ENCODE results near the gene PAFAH1B1. TPM values are rescaled to one million over a fixed set of nuclear protein-coding genes. Genes with fewer than 3 reads are reported as not detected.

PAFAH1B1 gene
- total RNA-seq, 1 experiment from 2014 or later = 210 TPM

DNA sequence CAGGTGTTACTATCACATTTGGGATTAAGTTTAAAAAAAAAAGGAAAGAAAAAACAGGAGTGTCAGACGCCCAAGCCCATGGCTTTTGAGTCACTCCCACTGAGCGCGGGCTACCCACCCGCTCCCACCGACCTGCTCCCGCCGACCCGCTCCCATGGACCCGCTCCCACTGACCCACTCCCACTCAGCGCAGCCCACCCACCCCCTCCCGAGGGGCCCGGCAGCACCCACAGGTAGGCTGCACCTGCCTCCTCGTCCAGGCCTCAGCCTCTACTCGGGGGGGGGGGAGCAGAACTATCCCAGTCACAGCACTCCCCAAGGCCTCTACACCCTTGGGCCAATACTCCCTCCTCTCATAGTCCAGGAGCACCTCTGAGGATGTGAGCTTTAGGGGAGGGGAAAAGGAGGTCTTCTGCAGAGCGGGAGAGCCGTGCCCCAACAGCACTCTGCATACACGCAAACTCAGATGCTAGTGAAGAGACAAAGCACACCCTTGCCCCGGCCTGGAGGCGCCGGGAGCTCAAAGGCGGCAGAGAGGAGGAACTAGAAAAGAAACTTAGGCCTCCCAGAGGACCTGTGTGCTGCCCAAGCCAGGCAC lies 115.2 kb downstream of the PAFAH1B1 start:
- no TSS peak for BruUV-seq (replicated peaks)
- H3K9me3 ChIP-seq (ENCODE audit: low read depth, low read length, poor library complexity, severe bottlenecking) = no peaks in the 10 kb centered on the region
- H3K4me1 ChIP-seq (ENCODE audit: insufficient read depth, low read length, poor library complexity, severe bottlenecking) = peaks cover 34% of the 10 kb centered on the region
- POLR2A ChIA-PET (ENCODE audit: low non-redundant PET) = no interaction called here
- peaks cover 5% of the 10 kb centered on the region for H3K36me3 ChIP-seq (ENCODE audit: insufficient read depth, low read length, poor library complexity, severe bottlenecking)
- no peaks in the 10 kb centered on the region for H3K27me3 ChIP-seq (replicated peaks; ENCODE audit: insufficient read depth, low read depth, low read length, poor library complexity)
- DNase-seq (ENCODE audit: low spot score) = no peak
- intact Hi-C loops (cut with micrococcal nuclease; ENCODE audit: unreplicated experiment) = no loop called here
- peak overlapping the region; percentile 81 for H3K27ac ChIP-seq (ENCODE audit: low read depth, low read length, poor library complexity, severe bottlenecking)
- TF ChIP-seq EZH2 (IDR thresholded peaks at IDR 0.05; ENCODE audit: borderline replicate concordance, low read depth, low read length, poor library complexity, severe bottlenecking) = no peak
- TF ChIP-seq, protein P1, sequence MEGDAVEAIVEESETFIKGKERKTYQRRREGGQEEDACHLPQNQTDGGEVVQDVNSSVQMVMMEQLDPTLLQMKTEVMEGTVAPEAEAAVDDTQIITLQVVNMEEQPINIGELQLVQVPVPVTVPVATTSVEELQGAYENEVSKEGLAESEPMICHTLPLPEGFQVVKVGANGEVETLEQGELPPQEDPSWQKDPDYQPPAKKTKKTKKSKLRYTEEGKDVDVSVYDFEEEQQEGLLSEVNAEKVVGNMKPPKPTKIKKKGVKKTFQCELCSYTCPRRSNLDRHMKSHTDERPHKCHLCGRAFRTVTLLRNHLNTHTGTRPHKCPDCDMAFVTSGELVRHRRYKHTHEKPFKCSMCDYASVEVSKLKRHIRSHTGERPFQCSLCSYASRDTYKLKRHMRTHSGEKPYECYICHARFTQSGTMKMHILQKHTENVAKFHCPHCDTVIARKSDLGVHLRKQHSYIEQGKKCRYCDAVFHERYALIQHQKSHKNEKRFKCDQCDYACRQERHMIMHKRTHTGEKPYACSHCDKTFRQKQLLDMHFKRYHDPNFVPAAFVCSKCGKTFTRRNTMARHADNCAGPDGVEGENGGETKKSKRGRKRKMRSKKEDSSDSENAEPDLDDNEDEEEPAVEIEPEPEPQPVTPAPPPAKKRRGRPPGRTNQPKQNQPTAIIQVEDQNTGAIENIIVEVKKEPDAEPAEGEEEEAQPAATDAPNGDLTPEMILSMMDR (conservative IDR thresholded peaks at IDR 0.05; ENCODE audit: low read depth, low read length) = no peak
- H3K4me3 ChIP-seq (ENCODE audit: low read depth, low read length, poor library complexity, severe bottlenecking) = no peak overlapping the region
- CTCF ChIA-PET = no interaction called here

DNA sequence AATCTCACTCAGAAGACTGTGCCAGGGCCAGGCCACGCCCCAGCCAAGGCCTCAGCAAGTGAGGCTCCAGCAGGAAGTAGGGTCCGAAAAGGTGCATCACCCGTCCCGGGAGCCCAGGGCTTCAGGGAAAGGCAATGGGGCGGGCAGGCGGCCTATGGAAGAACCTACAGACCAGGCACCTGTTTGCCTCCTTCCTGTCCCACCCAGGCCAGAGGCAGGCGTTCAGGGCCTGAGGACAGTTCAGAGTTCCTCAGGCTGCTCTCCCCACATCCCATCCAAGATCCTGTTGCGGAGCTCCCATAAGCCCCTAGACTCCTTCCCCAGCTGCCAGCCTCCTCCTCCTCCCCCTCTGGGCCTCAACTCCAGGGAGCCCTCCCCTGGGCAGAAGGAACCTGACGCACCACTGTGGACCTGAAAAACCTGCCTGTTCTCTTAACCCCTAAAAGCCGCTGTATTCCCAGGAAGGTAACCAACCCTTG lies 115.8 kb downstream of the PAFAH1B1 start:
- intact Hi-C loops (cut with micrococcal nuclease; ENCODE audit: unreplicated experiment) = no loop called here
- no peaks in the 10 kb centered on the region for H3K36me3 ChIP-seq (ENCODE audit: insufficient read depth, low read length, poor library complexity, severe bottlenecking)
- H3K27ac ChIP-seq (ENCODE audit: low read depth, low read length, poor library complexity, severe bottlenecking) = peak overlapping the region; percentile 81
- no peak for DNase-seq (ENCODE audit: low spot score)
- H3K27me3 ChIP-seq (replicated peaks; ENCODE audit: insufficient read depth, low read depth, low read length, poor library complexity) = no peaks in the 10 kb centered on the region
- no TSS peak for BruUV-seq (replicated peaks)
- TF ChIP-seq, protein P1 (conservative IDR thresholded peaks at IDR 0.05; ENCODE audit: low read depth, low read length) = no peak
- TF ChIP-seq EZH2 (IDR thresholded peaks at IDR 0.05; ENCODE audit: borderline replicate concordance, low read depth, low read length, poor library complexity, severe bottlenecking) = no peak
- ChIA-PET POLR2A (ENCODE audit: low non-redundant PET) (no interaction called here), CTCF (no interaction called here)
- H3K4me3 ChIP-seq (ENCODE audit: low read depth, low read length, poor library complexity, severe bottlenecking) = no peak overlapping the region
- H3K9me3 ChIP-seq (ENCODE audit: low read depth, low read length, poor library complexity, severe bottlenecking) = no peaks in the 10 kb centered on the region
- H3K4me1 ChIP-seq (ENCODE audit: insufficient read depth, low read length, poor library complexity, severe bottlenecking) = peaks cover 34% of the 10 kb centered on the region

DNA sequence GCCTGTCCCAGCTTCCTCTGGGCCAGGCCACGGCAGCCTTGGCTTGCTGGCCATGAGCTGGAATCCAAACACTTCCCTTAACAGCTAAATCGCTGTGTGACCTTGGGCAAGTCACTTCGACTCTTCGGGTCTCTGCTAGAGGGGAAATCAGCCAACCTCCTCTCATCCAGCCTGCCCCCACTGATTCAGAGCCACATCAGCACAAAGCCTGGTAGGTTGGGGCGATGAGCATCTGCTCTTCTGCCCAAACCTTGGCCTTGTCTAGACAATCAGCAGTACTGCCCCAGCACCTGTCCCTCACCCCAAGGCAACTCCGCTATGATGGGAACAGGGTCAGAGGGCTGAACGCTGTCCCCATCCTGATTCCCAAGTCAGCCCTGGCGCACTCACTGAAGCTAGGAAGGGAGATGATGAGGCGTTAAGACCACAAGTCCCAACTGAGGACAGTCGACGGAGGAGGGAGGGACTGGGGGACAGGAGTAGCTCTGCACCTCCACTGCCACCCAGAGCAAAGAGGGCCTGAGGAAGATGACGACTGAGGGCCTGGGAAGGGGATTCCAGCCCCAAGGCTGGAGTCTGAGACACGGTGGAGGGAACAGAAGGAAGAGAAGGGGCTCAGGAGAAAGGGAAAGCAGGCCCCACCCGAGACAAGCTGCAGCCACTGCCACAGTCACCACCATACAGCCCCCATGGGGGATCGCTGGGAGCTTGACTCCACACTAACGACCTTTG lies 116.8 kb downstream of the PAFAH1B1 start:
- intact Hi-C loops (cut with micrococcal nuclease; ENCODE audit: unreplicated experiment) = no loop called here
- no peak for DNase-seq (ENCODE audit: low spot score)
- ChIA-PET POLR2A (ENCODE audit: low non-redundant PET) (no interaction called here), CTCF (interaction anchor here (0.5 to 0.6 kb wide), 2 partner anchors 76 to 1042 kb away, joined by 4 to 6 read pairs; no protein-coding TSS in a partner anchor)
- no peaks in the 10 kb centered on the region for H3K36me3 ChIP-seq (ENCODE audit: insufficient read depth, low read length, poor library complexity, severe bottlenecking)
- H3K27ac ChIP-seq (ENCODE audit: low read depth, low read length, poor library complexity, severe bottlenecking) = peak overlapping the region; percentile 81
- no peaks in the 10 kb centered on the region for H3K9me3 ChIP-seq (ENCODE audit: low read depth, low read length, poor library complexity, severe bottlenecking)
- peaks cover 34% of the 10 kb centered on the region for H3K4me1 ChIP-seq (ENCODE audit: insufficient read depth, low read length, poor library complexity, severe bottlenecking)
- BruUV-seq (replicated peaks) = TSS peak; percentile 64
- no peak for TF ChIP-seq EZH2 (IDR thresholded peaks at IDR 0.05; ENCODE audit: borderline replicate concordance, low read depth, low read length, poor library complexity, severe bottlenecking)
- TF ChIP-seq, protein P1 (conservative IDR thresholded peaks at IDR 0.05; ENCODE audit: low read depth, low read length) = no peak
- H3K4me3 ChIP-seq (ENCODE audit: low read depth, low read length, poor library complexity, severe bottlenecking) = peak overlapping the region; percentile 88
- no peaks in the 10 kb centered on the region for H3K27me3 ChIP-seq (replicated peaks; ENCODE audit: insufficient read depth, low read depth, low read length, poor library complexity)

Data from A673 (cell line).